ENCODE measurements around the gene JAG2.

JAG2 gene

DNA sequence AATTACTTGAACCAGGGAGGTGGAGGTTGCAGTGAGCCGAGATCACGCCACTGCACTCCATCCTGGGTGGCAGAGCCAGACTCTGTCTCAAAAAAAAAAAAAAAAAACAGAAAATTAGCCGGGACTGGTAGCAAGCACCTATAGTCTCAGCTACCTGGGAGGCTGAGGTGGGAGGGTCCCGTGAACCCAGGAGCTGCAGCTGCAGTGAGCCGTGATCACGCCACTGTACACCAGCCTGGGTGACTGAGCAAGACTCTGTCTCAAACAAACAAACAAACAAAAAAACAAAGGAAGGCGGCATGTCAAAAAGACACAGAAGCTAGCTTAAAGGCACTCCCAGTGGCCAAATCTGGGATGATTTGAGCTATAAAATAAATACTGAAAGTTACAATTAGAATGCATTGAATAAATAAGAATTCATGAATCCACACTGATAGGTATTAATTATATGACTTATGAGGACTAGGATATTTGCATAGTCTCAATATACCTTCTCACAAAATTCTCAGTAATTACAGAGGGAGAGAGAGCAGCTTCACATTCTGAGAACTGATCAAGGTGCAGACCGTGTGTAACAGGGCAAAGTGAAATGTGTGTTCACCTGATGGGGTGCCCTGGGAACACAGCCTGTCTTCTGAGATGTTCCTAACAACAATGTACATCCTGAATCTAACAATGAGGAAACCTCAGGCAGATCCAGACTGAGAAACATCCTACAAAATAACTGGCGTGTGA is 60.6 kb downstream of the JAG2 start:
- DNase-seq = no peak

DNA sequence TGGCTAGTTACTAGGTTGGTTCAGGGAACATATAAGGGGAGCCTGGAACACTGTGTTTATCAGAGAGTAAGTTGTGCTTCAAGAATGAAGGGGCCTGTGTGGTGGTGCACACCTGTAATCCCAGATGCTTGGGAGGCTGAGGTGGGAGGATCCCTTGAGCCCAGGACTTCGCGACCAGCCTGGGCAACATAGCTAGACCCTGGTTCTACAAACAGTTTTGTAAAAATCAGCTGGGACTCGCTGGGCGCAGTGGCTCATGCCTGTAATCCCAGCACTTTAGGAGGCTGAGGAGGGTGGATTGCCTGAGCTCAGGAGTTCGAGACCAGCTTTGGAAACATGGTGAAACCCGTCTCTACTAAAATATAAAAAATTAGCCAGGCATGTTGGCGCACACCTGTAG is 61.2 kb downstream of the JAG2 start:
- no peak for DNase-seq

DNA sequence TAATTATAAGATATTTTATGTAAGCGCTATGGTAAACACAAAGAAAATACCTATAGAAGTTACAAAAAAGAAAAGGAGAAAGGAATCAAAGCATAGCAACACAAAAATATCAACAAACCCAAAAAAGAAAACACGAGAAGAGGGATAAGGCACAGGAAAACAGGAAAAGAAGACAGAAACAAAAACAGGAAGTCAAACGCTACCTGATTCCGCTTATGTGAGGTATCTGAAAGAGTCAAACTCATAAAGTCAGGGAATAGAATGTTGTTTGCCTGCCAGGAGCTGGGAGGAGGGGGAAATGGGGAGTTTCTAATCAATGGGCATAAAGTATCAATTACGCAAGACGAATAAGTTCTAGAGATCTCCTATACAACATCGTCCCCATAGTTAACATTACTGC is 63.4 kb downstream of the JAG2 start:
- no peak for DNase-seq

DNA sequence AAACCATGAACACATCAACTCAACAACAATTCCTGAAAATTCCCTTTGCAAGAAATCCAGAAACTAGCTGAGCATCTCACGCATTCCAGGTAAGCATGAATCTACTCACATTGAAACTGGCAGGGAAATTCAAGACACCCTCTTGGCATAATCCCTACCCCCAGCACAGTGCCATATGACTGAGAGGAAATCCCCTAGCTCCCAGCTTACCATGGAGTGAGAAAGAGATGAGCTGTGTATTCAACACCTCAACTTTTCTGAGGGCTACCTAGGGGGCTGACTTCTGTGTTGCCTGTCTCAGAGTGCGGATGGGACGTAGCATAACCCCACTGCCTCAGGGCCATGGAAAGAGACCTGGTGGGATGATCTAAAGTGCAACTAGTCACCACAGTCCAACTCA is 65.7 kb downstream of the JAG2 start:
- no peak for DNase-seq

DNA sequence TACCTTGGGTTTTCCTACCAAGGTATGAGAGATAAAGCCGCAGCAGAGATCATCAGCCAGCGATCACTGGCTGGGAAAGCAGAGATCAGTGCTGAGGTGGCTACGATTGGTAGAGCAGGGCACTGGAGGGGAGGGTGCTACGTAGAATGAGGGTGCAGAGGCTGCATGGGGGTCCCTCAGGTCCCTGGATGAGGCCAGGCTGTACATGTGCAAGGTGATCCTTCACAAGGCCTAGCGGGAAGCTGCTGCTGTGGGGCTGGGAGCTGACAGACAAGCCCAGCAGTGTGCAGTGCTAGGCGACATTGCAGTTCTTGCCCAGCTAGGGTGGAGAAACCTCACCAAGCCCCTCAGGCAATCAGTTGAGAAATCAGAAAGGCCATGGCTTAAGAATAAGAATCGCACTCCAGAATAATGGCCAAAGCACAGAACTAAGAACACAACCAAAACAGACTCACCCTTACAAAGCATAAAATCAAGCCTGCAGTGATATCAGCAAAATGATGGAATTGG is 66.2 kb downstream of the JAG2 start:
- DNase-seq = no peak

DNA sequence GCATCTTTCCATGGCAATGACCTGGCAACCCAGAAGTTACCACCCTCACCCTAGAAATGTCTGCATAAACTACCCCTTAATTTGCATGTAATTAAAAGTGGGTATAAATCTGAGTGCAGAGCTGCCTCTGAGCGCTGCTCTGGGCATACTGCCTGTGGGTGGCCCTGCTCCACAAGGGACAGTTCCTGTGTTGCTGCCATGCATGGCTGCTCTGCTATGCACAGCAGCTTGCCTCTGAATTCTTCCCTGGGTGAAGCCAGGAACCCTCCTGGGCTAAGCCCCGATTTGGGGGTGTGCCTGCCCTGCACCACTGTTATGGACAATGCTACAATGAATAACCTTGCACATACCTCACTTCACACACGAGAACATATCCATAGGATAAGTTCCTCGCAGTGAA is 67.7 kb downstream of the JAG2 start:
- DNase-seq = no peak

DNA sequence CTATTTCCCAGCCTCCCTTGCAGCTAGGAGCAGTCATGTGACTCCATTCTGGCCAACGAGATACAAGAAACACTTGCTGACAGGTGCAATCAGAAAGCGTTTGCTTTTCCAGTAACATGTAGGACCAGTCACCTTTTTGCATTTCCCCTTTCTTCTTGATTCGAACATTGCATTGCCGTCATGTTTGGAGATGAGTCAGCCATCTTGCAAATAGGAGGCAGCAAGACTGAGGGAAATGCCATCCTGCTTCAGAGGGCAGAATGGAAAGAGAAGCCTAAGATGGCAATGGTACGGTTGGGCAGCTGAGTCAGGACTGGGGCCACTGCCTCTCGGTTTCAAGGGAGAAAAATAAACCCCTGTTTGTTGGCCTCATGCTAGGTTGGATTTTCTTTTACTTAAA is 68.8 kb downstream of the JAG2 start:
- DNase-seq = no peak

DNA sequence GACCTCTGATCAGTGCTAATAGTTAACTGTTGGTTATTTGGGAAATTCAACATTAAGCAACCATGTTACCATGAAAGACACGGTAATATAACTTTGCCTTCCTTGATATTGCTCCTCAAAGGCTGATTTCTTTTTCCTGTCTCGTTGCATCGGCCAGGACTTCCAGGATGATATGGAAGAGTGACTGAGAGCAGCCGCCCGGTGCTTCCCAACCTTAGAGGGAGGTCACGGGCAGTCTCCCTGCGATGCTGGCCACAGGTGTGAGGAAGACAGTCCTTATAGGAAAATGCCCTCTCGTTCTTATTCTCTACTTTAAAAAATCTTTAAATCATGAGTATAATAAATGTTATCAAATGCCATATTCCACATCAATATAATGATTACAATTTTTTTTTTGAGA is 70.3 kb downstream of the JAG2 start:
- DNase-seq = no peak

DNA sequence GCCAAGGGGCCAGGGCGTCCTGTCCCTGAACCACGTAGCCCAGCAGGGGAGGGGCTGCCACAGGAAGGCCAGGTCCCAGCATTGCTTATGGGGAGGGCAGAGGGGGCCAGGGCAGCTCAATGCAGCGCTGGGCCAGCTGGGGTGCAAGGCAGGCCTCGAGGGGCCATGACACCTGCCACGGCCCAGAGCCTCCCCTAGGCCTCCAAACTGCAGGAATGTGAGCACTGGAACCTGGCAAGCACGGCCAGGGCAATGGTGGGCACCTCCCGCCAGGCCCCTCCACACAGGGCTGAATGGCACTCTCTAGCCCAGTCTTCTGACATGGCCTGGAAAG is 70.8 kb downstream of the JAG2 start:
- DNase-seq = no peak

DNA sequence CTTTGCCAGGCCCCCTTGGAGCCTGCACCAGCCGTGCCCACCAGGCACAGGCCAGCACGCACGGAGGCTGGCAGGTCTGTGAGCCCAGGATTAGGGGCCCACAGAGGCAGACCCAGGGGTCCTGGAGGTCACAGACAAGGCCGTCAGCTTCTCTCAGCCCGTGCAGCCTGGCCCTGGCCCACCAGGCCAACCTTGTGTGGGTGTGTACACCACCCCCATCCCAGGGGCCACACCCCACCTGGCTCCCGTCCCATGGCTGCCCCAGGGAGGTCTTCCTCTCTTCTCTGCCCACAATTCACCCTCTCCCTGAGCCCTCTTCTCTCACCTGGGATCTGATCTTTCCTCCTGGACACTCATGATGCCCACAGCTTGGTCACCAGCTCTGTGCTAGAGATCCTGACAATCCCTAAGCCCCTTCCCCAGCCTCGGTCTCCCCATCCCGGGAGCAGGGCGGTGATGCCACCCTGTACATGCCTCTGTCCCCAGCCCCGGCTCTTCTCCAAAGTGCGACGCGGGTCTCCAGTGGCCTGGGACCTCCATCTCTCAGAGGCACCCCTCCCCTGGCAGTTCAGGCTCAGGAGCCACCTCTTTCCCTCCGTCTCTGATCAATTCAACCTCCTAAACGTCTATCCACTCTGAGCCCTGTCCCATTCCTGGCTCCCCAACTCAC is 72.2 kb downstream of the JAG2 start:
- no peak for DNase-seq

DNA sequence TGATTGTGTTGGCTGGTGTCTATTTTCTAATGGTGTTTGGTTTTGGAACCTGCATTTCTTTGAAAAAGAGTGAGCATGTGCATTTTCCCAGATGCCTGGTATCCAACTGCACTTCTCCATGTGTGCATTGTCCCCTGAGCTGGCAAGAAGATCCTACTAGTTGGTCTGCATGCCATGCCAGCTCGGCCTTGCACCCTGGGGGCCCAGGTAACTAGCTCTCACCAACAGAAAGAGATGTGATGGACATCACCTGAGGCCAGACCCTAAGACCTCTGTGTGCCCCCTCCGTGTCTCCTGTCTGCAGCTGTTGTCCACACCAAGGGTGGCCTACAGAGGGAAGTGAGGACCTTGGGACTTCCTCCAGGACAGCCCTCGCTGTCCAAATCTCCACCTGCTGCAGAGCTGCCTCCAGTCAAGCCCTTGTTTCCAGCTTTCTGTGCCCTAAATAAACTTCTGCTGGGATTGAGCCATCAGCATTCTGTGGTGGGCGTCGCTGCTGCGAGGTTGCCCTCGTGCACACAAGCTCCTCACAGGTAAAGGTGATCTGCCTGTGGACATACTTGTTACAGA is 73.3 kb downstream of the JAG2 start:
- DNase-seq = no peak

DNA sequence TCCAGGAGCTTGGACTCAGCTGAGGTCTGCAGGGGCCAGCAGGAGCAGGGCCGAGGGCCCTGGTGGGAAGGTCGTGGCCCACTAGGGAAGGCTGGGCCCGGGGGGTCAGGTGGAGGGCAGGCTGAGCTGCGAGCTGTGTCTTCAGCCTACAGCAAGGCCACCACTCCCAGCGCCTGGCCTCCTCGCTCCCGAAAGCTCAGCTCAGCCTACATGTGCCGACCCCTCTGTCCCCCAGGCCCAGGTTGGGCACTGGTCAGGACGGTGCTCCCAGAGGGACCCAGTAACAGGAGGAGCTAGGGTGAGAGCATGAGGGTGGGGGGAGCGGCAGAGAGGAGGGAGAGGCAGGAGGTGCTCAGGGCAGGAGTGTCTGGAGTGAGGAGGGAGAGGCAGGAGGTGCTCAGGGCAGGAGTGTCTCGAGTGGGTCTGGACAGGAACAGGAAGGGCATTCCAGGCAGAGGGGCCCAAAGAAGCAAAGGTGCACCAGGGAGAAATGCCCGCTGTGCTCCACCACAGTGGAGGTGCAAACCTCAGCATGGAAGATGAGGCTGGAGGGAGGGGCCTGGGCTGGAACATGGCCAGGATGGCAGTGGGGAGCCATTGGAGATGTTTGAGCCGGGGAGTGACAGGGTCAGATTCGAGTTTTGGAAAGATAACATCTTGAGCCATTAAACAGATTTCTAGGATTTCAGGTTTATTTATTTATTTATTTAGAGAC is 74.2 kb downstream of the JAG2 start:
- peak; percentile 27 for DNase-seq

DNA sequence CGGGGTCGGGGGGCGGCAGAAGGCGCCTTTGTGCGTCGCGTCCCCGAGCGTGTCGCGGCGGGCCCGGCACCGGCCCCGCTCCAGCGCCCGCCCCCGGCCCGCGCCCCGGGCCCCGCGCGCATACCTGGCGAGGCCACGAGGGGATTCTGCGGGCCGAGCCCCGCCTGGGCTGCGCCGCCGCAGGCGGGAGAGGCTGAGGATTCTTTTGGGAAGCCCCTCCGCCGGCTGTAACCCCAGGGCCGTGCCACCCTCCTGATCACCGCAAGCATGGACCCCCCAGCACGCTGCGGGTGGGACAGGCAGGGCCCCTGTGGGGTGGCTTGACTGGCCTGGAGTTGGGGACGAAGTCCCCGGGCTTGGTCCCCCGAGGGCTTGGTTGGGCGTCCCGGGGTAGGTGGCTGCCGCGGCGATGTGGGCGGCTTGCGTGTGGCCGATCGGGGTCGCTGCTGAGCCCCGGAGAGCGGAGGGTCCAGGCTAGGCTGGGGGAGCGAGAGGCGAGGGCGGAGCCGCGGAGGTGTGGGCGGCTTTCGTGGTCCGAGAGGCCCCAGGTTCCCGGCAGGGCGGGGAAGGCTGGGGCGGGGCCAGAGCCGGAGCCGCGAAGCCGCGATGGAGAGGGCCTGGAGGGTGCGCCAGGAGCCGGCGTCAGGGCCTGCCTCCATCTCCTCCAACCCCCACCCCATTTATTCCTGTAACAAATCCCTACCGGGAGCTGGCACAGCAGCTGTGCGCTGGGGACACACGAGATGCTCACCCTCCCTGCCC is 75.0 kb downstream of the JAG2 start:
- peak; percentile 93 for DNase-seq

DNA sequence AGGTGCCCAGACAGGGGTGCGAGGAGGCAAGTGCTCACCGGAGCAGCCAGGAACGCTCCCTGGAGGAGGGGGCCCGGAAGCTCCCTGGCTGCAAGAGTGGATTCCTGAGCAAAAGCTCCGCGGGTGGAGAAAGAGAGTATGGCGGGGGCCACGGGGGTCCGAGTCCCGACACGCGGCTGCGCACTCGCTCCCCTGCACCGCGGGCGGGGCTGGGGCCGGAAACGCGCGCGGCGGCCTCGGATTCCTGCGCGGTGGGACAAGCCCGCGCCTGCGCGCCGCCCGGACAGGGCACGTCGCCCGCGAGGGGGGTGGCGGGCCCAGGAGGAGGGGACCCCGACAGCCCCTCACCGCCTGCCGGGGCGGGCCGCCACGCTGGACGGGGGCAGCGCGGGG is 75.5 kb downstream of the JAG2 start:
- peak; percentile 78 for DNase-seq

DNA sequence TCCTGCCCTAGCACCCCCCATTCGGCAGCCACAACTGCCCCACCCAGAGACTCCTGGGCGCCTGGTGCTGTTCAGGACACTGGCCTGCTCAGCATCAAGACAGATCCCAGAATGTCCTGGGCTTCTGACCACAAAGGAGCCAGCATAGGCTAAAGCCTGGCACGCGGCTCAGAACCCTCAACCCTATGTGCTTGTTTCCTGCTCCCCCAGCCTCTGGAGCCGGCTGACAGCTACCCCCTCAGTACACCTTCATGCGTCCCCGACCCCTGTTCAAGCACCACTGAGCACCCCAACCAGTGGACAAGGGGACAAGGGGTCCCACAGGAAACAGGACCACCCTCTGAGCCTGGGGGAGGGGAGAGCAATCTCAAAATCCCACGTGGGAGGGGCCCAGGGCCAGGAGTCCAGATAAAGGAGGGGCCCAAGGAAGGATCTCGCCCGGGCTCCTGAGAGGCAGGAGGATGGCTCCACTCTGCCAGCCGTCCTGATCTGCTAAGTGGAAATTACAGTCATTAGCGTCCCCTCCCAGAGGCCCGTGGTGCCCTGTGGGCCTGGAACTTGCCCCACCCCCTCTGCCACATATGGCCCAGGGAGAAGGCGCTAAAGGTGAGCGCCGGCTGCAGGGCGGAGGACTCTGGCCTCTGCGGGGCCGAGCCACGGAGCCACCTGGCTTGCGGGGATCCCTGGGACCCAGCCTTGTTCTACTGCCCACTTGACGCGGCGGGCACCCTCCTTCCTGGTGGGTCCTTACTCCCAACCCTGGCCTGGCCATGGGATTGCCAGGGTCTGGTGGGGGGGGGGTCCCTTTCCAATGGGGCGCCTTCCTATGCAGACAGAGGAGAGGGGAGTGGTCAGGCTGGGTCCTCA is 76.2 kb downstream of the JAG2 start:
- peak; percentile 34 for DNase-seq

DNA sequence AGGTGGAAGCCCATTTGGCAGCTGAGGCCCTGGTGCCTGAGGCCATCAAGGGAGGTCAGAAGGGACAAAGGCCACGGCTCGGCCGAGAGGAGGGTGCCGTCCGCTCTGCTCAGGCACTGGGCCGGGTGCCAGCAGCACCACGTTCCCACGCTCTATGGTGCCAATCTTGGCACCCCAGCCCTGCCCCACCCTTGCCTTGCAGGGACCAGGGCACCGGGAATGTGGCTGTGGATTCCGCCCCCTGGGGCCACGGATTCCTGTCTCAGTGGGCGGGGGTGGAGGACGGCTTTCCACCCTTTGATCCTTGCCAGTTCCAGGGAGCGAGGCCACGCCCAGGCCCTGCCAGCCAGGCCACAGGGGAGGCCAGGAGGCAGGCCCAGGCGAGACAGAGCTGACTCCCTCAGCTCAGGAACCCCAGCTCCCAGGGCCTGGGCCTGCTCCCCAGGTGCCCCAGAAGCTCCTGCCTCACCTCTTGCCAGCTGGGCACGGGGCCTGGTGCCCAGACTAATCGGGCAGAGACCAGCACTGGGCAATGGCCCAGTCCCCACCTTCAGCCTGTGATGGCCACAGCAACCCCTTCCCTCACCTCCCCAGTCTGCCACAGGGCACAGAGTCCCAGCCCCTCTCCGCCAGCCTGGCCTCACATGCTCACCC is 76.9 kb downstream of the JAG2 start:
- peak; percentile 24 for DNase-seq

DNA sequence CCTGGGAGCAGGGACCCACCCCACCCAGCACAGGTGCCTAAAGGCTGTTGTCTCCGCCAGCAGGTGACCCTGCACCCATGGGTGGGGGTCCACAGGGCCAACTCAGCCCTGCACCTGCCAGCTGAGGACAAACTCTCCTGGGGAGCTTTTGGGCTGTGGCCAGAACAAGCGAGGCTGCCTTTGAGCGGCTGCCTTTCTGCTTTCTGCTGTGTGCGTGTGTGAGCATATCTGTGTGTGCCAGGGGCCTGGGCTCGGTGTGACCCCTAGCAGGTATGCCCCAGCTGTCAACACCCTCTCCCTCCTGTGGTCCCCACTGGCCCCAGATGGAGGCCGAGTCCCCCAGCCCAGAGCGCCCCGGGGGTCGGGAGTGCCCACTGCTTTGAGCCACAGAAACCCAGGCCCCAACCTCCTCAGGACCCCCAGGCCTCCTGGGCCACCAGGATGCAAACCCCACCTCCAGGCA is 77.5 kb downstream of the JAG2 start:
- DNase-seq = peak; percentile 41
